ENCODE data around the gene METTL13. TPM values are rescaled to one million over a fixed set of nuclear protein-coding genes. Genes with fewer than 3 reads are reported as not detected.

The METTL13 gene
- total and polyA plus RNA-seq, 2 of the 4 experiments (the other 2 are of a cell fraction): 25.1 to 26.3 TPM

DNA sequence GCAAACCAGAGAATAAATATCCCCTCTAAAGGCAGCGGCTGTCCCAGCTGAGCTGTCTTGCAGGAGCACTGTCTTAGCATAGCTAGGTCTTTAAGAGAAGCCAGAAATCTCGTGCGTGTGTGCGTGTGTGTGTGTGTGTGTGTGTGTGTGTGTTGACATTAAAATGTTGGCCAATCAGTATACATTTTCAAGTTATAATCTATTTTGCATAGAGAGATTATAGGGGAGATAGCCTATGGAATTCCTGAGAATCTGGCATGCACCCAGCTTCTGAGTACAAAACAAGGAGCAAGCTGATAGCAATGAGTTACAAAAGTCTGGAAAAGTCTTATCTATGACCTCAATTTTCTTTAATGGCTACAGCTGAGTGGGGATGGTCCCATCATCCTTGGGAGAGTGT is 17.7 kb downstream of the METTL13 start:
- H3K9me1 ChIP-seq (ENCODE audit: insufficient read depth, low read length): no peaks in the 10 kb centered on the region
- H3K23ac ChIP-seq (ENCODE audit: low read depth, low read length): no peak overlapping the region
- H3K79me1 ChIP-seq (ENCODE audit: low read depth in 1 of 2, low read length in 2 of 2): peaks cover 6 to 17% of the 10 kb centered on the region in 2 experiments; a peak in 3 of 4 replicates
- no peak overlapping the region for H2BK15ac ChIP-seq (ENCODE audit: low read depth, low read length)
- no peak overlapping the region for H3K4me2 ChIP-seq (ENCODE audit: low read depth, low read length)
- no peak overlapping the region for H3K56ac ChIP-seq (ENCODE audit: extremely low read depth, insufficient read depth, low read length)
- H3K4me1 ChIP-seq (ENCODE audit: control insufficient read depth, insufficient read depth, low read length): peaks cover 4% of the 10 kb centered on the region; the same call in 1 of the 2 replicates
- no peak overlapping the region for H2BK120ac ChIP-seq (ENCODE audit: low read depth, low read length)
- ATAC-seq (ENCODE audit: low read depth) (no peak), DNase-seq (no peak)
- ChIA-PET CTCF (interaction anchor here (0.6 to 6.9 kb wide), 4 partner anchors 86 to 604 kb away, joined by 3 to 138 read pairs (median 8); no protein-coding TSS in a partner anchor), POLR2A (ENCODE audit: unreplicated experiment) (no interaction called here)
- no CpG with 5 or more reads among the region's 4 CpGs for WGBS, 2 experiments (ENCODE audit: extremely low coverage in 2 of 2, insufficient read length in 1 of 2)
- intact Hi-C loops (cut with micrococcal nuclease): no loop called here
- H4K8ac ChIP-seq (ENCODE audit: low read depth in 2 of 2, low read length in 2 of 2): no peak overlapping the region
- no peaks in the 10 kb centered on the region for H3K27me3 ChIP-seq (ENCODE audit: control insufficient read depth, insufficient read depth, low read length)
- H2BK20ac ChIP-seq (ENCODE audit: low read depth, low read length): no peak overlapping the region
- TF ChIP-seq RFX5 (IDR thresholded peaks at IDR 0.05; ENCODE audit: low read depth, low read length) (no peak), BHLHE40 (IDR thresholded peaks at IDR 0.05; ENCODE audit: low read depth, low read length) (no peak), MAZ (IDR thresholded peaks at IDR 0.05; ENCODE audit: borderline replicate concordance, low read depth, low read length) (no peak), MAFK (IDR thresholded peaks at IDR 0.05; ENCODE audit: low read depth, low read length) (no peak), FOS (IDR thresholded peaks at IDR 0.05; ENCODE audit: low read depth, low read length) (no peak), CEBPB (IDR thresholded peaks at IDR 0.05; ENCODE audit: low read depth, low read length) (no peak), SMC3 (IDR thresholded peaks at IDR 0.05; ENCODE audit: low read depth, low read length) (no peak), MXI1 (IDR thresholded peaks at IDR 0.05; ENCODE audit: borderline replicate concordance, low read depth, low read length) (no peak), POLR2A (IDR thresholded peaks at IDR 0.05; ENCODE audit: low read depth, low read length) (no peak), NFE2L2 (IDR thresholded peaks at IDR 0.05; ENCODE audit: low read depth, low read length) (no peak), RCOR1 (IDR thresholded peaks at IDR 0.05; ENCODE audit: insufficient replicate concordance, low read length) (no peak), CHD1 (IDR thresholded peaks at IDR 0.05; ENCODE audit: low read depth, low read length) (no peak), RAD21 (IDR thresholded peaks at IDR 0.05; ENCODE audit: low read length) (no peak)
- TF ChIP-seq, protein P1, sequence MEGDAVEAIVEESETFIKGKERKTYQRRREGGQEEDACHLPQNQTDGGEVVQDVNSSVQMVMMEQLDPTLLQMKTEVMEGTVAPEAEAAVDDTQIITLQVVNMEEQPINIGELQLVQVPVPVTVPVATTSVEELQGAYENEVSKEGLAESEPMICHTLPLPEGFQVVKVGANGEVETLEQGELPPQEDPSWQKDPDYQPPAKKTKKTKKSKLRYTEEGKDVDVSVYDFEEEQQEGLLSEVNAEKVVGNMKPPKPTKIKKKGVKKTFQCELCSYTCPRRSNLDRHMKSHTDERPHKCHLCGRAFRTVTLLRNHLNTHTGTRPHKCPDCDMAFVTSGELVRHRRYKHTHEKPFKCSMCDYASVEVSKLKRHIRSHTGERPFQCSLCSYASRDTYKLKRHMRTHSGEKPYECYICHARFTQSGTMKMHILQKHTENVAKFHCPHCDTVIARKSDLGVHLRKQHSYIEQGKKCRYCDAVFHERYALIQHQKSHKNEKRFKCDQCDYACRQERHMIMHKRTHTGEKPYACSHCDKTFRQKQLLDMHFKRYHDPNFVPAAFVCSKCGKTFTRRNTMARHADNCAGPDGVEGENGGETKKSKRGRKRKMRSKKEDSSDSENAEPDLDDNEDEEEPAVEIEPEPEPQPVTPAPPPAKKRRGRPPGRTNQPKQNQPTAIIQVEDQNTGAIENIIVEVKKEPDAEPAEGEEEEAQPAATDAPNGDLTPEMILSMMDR (conservative IDR thresholded peaks at IDR 0.05; ENCODE audit: low read depth, low read length): no peak
- TF ChIP-seq, protein P2, sequence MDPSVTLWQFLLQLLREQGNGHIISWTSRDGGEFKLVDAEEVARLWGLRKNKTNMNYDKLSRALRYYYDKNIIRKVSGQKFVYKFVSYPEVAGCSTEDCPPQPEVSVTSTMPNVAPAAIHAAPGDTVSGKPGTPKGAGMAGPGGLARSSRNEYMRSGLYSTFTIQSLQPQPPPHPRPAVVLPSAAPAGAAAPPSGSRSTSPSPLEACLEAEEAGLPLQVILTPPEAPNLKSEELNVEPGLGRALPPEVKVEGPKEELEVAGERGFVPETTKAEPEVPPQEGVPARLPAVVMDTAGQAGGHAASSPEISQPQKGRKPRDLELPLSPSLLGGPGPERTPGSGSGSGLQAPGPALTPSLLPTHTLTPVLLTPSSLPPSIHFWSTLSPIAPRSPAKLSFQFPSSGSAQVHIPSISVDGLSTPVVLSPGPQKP (IDR thresholded peaks at IDR 0.05; ENCODE audit: borderline replicate concordance, low read depth, low read length): no peak
- TF ChIP-seq, protein P3, sequence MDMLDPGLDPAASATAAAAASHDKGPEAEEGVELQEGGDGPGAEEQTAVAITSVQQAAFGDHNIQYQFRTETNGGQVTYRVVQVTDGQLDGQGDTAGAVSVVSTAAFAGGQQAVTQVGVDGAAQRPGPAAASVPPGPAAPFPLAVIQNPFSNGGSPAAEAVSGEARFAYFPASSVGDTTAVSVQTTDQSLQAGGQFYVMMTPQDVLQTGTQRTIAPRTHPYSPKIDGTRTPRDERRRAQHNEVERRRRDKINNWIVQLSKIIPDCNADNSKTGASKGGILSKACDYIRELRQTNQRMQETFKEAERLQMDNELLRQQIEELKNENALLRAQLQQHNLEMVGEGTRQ (IDR thresholded peaks at IDR 0.05; ENCODE audit: low read depth, low read length): no peak
- peaks cover 16% of the 10 kb centered on the region for H3K36me3 ChIP-seq (ENCODE audit: control insufficient read depth, insufficient read depth, low read length)
- no peaks in the 10 kb centered on the region for H4K20me1 ChIP-seq (ENCODE audit: insufficient read depth, low read length)
- in situ Hi-C loops (cut with MboI; ENCODE audit: low sequenced_read_pairs): no loop called here
- no peak overlapping the region for H2AFZ ChIP-seq (replicated peaks; ENCODE audit: low read length, poor library complexity)
- no peak overlapping the region for H3K18ac ChIP-seq (ENCODE audit: low read depth, low read length)
- no peak overlapping the region for H3K9ac ChIP-seq (ENCODE audit: low read depth, low read length)
- BruUV-seq (replicated peaks): no TSS peak
- no peak overlapping the region for H2BK5ac ChIP-seq (ENCODE audit: low read depth, low read length, poor library complexity, severe bottlenecking)
- H4K5ac ChIP-seq (ENCODE audit: low read depth, low read length): no peak overlapping the region
- H3K4ac ChIP-seq (ENCODE audit: low read depth, low read length): no peak overlapping the region
- dilution Hi-C loops (cut with HindIII; ENCODE audit: low sequenced_read_pairs, unreplicated experiment): no loop called here
- no peaks in the 10 kb centered on the region for H3K9me3 ChIP-seq (ENCODE audit: control insufficient read depth, insufficient read depth, low read length)
- no peak overlapping the region for H2AK9ac ChIP-seq (replicated peaks; ENCODE audit: low read depth, low read length, poor library complexity)
- H3K14ac ChIP-seq (replicated peaks; ENCODE audit: low read depth, low read length): no peak overlapping the region
- no peak overlapping the region for H3K27ac ChIP-seq (ENCODE audit: insufficient read depth, low read length)
- no peak overlapping the region for H2AK5ac ChIP-seq (ENCODE audit: low read depth, low read length)
- H3K4me3 ChIP-seq (ENCODE audit: insufficient read depth, low read depth, low read length): no peak overlapping the region
- no peak overlapping the region for H4K91ac ChIP-seq (ENCODE audit: insufficient read depth, low read depth, low read length)
